ENCODE results near the gene THRSP. TPM values are rescaled to one million over a fixed set of nuclear protein-coding genes. Genes with fewer than 3 reads are reported as not detected.
A peak's percentile ranks its signal among the peaks of the same experiment; 100 is the strongest.

The THRSP gene
- total RNA-seq, 1 donor from 2014 or later = not detected

DNA sequence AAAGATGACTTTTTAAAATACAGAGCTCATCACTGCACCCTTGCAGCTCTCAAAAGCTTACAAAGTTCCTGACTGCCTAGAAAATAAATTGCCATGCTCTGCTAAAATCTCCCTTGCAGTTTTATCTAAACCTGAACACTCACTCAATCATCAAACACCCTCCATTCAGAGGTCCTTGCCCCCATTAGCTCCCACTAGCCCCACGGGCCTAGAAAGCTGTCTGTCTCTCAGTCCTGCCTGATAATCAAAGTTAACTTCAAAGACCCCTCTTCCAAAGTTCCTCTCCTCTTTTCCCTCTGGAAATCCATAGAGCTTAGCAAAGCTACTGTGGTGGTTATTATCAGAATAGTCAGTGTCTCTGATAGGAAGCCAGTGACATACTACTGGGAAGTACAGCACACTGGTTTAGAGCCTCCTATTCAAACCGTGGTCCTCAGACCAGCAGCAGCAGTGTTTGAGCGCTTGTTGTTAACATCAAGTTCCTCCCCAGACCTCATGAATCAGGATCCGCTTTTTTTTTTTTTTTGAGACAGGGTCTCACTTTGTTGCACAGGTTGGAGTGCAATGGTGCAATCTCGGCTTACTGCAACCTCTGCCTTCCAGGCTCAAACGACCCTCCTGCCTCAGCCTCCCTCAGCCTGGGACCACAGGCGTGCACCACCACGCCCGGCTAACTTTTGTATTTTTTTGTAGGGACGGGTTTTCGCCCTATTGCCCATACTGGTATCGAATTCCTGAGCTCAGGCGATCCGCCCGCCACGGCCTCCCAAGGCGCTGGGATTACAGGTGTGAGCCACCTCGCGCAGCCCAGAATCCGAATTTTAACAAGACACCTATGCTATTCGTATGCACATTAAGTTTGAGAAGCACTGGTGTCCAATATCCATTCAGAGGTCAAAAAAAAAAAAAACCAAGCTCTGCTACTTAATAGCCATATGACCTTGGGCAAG lies 14.8 kb downstream of the THRSP start:
- Histone ChIP-seq H3K27ac (peak overlapping the region; percentile 88), H3K9me3 (no peaks in the 10 kb centered on the region), H3K4me1 (peaks cover 41% of the 10 kb centered on the region), H3K27me3 (no peaks in the 10 kb centered on the region), H3K36me3 (no peaks in the 10 kb centered on the region), H3K4me3 (peak overlapping the region; percentile 97)
- intact Hi-C loops (cut with DNase I) = no loop called here
- ATAC-seq = no peak
- no peak for DNase-seq
- TF ChIP-seq CTCF (IDR thresholded peaks at IDR 0.05) = no peak

- peaks cover 39% of the 10 kb centered on the region for H3K4me1 ChIP-seq
- no peaks in the 10 kb centered on the region for H3K36me3 ChIP-seq
- no peaks in the 10 kb centered on the region for H3K27me3 ChIP-seq
- intact Hi-C loops (cut with DNase I) = no loop called here
- ATAC-seq (peak; percentile 98), DNase-seq (peak; percentile 91)
- peak within 1 kb of the TSS; percentile 88 for H3K27ac ChIP-seq
- H3K9me3 ChIP-seq = no peaks in the 10 kb centered on the region
- TF ChIP-seq CTCF (IDR thresholded peaks at IDR 0.05) = no peak
- H3K4me3 ChIP-seq = peak within 1 kb of the TSS; percentile 97
Measured at GRCh38 chr11:78079232-78080083, 15.8 kb downstream of the THRSP start, which contains the start of gene NDUFC2. Gene NDUFC2 (minus strand): TSS chr11:78079862. CDS start chr11:78079744, 118 bp downstream.

GRCh38 chr11:78080084-78080817 lies 16.6 kb downstream of the THRSP start:
- ATAC-seq (no peak), DNase-seq (no peak)
- H3K36me3 ChIP-seq = no peaks in the 10 kb centered on the region
- H3K4me1 ChIP-seq = peaks cover 31% of the 10 kb centered on the region
- no peaks in the 10 kb centered on the region for H3K9me3 ChIP-seq
- H3K27me3 ChIP-seq = no peaks in the 10 kb centered on the region
- H3K27ac ChIP-seq = peak overlapping the region; percentile 88
- no peak for TF ChIP-seq CTCF (IDR thresholded peaks at IDR 0.05)
- H3K4me3 ChIP-seq = peak overlapping the region; percentile 97
- intact Hi-C loops (cut with DNase I) = no loop called here

GRCh38 chr11:78080818-78081495 lies 17.3 kb downstream of the THRSP start:
- TF ChIP-seq CTCF (IDR thresholded peaks at IDR 0.05) = no peak
- peak overlapping the region; percentile 4 for H3K4me3 ChIP-seq
- H3K9me3 ChIP-seq = no peaks in the 10 kb centered on the region
- ATAC-seq (no peak), DNase-seq (no peak)
- peak overlapping the region; percentile 88 for H3K27ac ChIP-seq
- intact Hi-C loops (cut with DNase I) = no loop called here
- peaks cover 29% of the 10 kb centered on the region for H3K4me1 ChIP-seq
- no peaks in the 10 kb centered on the region for H3K36me3 ChIP-seq
- H3K27me3 ChIP-seq = no peaks in the 10 kb centered on the region

- Histone ChIP-seq H3K4me1 (peaks cover 23% of the 10 kb centered on the region), H3K36me3 (no peaks in the 10 kb centered on the region), H3K9me3 (no peaks in the 10 kb centered on the region), H3K27me3 (no peaks in the 10 kb centered on the region), H3K27ac (peak overlapping the region; percentile 52), H3K4me3 (peak overlapping the region; percentile 4)
- ATAC-seq (no peak), DNase-seq (no peak)
- intact Hi-C loops (cut with DNase I) = no loop called here
- TF ChIP-seq CTCF (IDR thresholded peaks at IDR 0.05) = no peak
Measured at GRCh38 chr11:78081583-78081982, 17.9 kb downstream of the THRSP start.

Measured in upper lobe of right lung (tissue), 1 donor.